Hindlimb muscle (tissue), 1 donor: Measurements from ENCODE around the gene SIRPG. TPM values are rescaled to one million over a fixed set of nuclear protein-coding genes. Genes with fewer than 3 reads are reported as not detected.
"Not testable (repeated sequence)": the region's sequence is repeated elsewhere in the genome, so short reads cannot be mapped to it uniquely, and the experiment has no call there.

ENCODE experiments used
- DNase-seq: peaks from one replicate; pipeline ENCODE4 v3.0.0-alpha.2; 2013
- polyA plus RNA-seq: library from polyadenylated mRNA; unstranded; fragments of 120-200 nt; gene quantifications from one replicate; pipeline ENCODE4 v1.2.1, GENCODE V29; 2013; ENCODE audit not compliant: insufficient read length

SIRPG gene
- polyA plus RNA-seq: not detected

DNA sequence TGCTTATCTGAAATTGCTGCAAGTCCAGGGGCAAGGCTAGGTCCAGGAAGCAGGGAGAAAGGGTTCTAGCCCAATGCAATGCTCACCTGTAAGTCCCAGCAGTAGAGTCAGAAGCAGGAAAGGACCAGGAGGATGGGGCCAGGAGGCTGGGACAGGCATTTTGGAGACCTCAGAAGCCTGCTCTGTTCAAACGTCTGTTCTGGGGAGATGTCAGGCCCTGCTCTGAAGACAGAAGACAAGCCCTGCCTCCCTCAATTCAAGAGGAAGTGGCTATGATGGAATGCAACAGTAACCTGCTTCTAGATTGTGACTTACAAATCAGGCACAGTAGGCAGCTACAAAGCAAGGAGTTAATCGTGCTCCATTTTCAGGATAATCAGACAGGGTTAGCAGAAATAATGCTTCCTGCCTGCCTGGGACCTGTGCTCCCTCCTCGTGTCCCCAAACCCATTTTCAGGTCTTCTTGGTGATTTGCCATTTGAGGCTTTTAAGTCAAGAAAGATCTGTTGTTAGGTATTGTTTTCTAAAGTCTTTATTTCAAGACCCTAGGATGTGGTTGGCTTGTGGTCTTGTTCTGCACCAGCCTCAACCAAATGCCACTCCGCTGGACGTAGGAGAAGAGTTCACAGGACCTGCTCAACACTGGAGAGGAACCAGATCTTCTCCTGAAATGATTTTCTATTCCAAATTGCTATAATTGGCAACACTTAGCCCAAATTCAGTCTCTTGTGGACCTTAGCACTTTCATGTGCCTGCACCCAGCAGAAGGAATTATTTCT is at the start of gene SIRPG:
TSS of gene SIRPG (minus strand) at position 224 of the 779 bp plus-strand sequence. CDS start at position 159, 65 bp downstream.
- DNase-seq: no peak

GRCh38 chr20:1706887-1707286 is 49.3 kb upstream of the SIRPG start:
- DNase-seq: not testable (repeated sequence)

- no peak for DNase-seq
Measured at GRCh38 chr20:1706079-1706478, 48.5 kb upstream of the SIRPG start.

DNA sequence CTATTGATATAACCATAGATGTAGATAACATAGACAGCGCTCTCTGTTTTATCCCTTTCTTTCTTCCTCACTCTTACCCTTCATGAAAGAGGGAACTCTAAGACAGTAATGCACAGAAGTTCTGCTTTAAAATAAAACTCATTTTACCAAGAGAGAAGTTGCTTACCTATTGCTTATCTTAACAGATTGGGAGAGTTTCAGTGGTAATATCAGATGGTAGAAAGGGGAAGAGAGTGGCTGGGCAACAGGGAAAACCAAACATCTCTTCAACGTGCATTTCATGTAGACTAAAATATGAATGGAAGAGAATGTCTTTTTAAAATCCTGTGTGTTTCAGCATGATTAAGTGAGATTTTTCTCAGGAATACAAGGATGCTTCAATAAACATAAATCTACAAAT is 45.3 kb upstream of the SIRPG start:
- no peak for DNase-seq

DNA sequence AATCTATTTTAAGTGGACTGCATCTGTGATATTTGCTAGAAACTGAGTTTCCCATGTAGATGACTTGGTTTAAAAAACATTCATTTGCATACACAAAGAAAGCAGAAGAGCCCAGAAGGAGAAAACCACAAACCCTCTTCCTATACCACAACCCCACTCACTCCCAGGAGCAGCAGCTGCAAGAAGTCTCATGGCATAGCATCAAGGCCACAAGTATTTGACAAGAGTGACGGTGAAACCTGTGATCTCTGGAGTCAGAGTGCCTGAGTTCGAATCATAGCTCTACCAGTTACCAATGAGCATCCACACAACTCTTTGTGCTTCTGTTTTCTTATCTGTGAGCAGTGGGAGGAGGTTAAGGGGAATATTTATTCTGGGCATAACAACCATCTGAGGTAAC is 44.7 kb upstream of the SIRPG start:
- DNase-seq: no peak

DNA sequence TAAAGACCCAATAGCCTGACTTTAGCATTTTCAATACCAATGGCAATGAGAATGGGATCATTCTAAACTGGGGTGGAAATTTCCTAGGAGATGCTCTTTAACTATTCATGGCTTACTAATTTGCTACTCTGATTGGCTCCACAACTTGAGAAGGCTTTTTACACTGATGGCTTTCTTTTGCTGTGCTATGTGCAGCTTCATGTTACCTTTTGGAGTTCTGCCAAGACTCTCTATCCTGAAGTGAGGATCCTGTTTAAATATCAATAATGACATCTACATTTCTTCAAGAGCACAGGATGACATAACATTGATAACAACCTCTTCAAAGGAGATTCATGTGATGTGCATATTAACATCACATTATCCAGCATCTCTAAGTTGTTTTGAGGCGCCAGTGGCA is 43.4 kb upstream of the SIRPG start:
- DNase-seq: no peak

DNA sequence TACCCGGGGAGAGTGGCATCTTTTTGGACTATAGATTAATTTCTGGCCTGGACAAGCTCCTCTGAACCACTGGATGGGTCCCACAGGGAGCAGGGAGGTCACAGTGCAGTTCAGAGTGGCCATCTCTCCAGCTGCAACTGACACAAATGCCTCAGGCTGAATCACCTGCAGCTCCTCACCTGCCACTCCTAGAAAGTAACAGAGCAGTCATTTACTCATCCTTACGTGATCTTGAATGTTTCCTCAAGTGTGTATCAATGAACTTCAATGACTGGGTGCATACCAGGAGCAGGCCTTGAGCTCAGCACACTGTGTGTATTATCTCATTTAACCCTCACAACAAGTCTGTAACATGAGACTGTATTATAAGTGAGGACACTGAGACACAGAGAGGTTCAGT is 40.0 kb upstream of the SIRPG start:
- DNase-seq: no peak

- no peak for DNase-seq
Measured at GRCh38 chr20:1696521-1697209, 39.1 kb upstream of the SIRPG start.

DNA sequence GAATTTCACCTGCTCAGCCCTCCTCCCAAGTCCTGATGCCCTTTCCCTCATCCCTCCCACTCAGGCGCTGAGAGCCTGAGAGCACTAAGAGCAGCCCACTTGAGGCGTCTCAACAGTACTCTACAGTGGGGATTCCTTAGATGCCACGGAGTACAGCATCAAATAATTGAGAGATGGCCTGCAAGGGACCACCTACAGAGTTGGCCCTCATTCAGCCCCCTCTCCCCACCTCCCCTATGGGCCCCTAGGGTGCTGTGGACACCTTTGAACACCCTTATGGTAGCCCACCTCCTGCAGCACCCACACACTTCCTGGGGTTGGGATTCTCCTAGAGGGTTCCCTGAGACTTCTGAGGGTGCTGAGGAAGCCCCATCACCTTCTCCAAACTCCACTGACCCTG is 37.1 kb upstream of the SIRPG start:
- no peak for DNase-seq

- DNase-seq: no peak
Measured at GRCh38 chr20:1693427-1693826, 35.8 kb upstream of the SIRPG start.

GRCh38 chr20:1689721-1690120 is 32.1 kb upstream of the SIRPG start:
- no peak for DNase-seq

GRCh38 chr20:1688886-1689538 is 31.4 kb upstream of the SIRPG start:
- no peak for DNase-seq

- DNase-seq: no peak
Measured at GRCh38 chr20:1687053-1687452, 29.5 kb upstream of the SIRPG start.

- no peak for DNase-seq
Measured at GRCh38 chr20:1686151-1686748, 28.7 kb upstream of the SIRPG start.

DNA sequence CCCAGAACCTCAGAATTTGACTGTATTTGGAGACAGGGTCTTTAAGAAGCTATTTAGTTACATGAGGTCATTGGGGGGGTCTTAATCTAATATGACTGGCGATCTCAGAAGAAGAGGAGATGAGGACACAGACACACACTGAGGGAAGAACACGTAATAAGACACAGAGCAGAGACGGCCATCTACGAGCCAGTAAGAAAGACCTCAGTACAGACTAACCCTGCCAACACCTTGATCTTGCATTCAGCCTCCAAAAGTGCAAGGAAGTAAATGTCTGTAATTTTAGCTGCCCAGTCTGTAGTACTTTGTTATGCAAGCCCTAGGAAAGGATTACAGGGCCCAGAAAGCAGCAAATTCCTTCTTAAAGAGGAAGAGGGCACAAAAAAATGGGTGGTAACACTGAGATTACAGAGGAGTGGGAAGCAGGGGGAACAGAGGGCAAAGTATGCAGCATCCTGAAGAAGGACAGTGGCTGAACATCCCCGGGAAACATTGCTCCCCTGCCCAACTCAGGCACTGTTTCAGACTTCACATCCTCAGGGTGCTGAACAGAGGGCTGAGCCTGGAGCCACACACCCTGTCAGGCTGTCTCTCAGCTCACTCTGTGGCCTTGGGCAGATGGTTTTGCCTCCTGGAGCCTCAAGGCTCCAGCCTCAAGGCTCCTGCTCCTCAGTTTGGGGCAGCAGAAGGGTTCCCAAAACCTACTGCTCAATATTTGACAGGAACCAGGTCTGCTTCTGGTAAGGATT is 27.9 kb upstream of the SIRPG start:
- DNase-seq: no peak

DNA sequence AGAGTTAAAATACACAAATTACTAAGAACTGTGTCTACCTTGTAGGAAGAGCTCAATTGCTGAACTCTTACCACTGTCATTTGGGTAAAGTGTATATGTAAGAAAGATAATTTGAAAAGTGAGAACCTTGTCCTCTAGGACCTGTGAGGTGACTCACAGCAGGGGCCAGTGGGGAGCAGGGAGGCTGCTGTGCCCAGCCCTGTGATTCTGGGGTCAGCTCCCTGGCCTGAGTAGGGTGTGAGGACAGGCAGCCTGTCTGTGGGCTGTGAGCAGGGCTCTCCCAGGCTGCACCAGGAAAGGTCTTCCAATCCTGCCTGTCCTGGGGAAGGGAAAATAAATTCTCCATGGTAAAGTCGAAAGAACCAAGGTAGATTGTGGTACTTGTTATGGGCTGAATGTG is 27.3 kb upstream of the SIRPG start:
- DNase-seq: no peak

- no peak for DNase-seq
Measured at GRCh38 chr20:1676650-1677049, 19.1 kb upstream of the SIRPG start.

DNA sequence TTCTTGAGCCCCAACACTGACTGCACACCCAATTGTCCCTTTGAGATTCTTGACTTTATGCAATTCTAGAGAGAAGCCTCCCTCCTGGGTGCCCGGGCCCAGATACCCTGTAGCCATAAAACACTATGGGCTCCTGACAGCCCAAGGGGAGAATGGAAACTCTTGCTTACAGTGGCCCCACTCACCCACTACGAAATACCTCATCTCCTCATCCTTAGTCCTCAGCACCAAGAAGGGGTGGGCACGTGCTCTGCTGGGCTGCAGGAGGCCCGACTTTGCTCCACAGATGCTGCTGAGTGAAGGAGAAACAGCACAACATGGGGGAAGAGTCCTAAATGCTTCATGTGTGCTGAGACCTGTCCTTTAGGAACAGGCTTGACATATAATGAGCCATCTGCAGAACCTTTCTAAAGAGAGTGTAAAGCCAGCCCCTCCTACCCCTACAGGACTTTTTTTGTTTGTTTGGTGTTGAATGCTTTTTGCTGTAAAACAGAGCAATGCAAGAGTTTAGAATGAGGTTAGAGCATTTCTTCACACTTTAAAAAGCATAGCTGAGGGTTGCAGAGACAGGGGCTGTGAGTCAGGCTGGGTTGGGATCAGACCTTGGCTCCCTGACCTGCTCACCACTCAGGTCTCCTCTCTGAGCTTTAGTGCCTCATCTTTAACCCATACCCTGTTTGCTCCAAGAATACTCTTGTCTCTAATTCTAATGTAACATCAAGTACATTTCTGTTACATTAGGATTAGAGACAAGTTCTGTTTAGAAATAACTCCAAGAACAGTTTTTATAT is 17.6 kb upstream of the SIRPG start:
- no peak for DNase-seq

DNA sequence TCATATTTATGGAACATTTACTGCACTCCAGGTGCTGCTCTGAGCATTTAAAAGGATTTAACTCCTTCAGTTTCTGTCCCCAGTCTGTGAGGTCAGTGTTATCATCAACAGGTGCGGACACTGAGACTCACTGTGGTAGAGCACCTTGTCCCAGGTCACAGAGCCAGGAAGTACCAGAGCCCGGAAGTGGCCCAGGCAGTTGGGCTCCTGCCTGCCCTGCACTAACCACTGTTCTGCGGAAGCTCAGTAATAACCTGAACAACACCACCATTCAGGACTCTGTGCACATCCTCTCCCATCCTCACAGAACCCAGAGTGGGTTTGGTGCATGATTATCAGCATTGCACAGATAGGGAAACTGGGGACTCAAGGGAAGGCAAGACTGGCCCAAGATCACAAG is 16.8 kb upstream of the SIRPG start:
- no peak for DNase-seq

GRCh38 chr20:1673424-1673823 is 15.8 kb upstream of the SIRPG start:
- DNase-seq: no peak

DNA sequence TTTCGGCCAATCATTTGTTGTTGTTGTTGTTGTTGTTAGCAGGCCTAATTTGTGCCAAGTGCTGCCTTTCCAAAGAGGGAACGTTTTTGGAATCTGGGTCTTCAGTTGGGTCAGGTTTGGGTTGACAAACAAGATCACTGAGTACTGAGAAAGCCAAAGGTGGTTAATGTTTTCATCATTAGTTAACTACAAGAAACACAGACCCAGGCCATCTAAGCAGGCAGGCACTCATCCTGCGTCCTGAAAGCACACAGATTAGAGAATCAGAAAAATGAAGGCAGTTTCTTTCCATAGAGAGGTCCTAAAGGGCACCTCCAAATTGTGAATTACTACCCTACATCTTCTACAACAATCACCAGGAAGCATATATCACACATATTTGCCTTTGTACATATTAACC is 15.1 kb upstream of the SIRPG start:
- no peak for DNase-seq
